ENCODE measurements around the gene UAP1L1. TPM values are rescaled to one million over a fixed set of nuclear protein-coding genes. Genes with fewer than 3 reads are reported as not detected.

Gene UAP1L1
- polyA plus RNA-seq, 4 donors: 0.89 to 25.8 (median 5.3) TPM

GRCh38 chr9:137110147-137110910, 33.0 kb downstream of the UAP1L1 start:
- peaks cover 0 to 8% (median 0%) of the 10 kb centered on the region in 3 donors for H3K27me3 ChIP-seq (ENCODE audit: control insufficient read depth in 3 of 3, insufficient read depth in 3 of 3, low read length in 3 of 3)
- H3K4me3 ChIP-seq (ENCODE audit: low read depth in 1 of 3, low read length in 3 of 3): no peak overlapping the region
- peaks cover 4 to 82% (median 11%) of the 10 kb centered on the region in 3 donors for H3K36me3 ChIP-seq (ENCODE audit: control insufficient read depth in 3 of 3, insufficient read depth in 2 of 3, low read depth in 1 of 3, low read length in 3 of 3)
- peaks cover 0 to 6% (median 4%) of the 10 kb centered on the region in 3 donors for H3K4me1 ChIP-seq (ENCODE audit: control insufficient read depth in 3 of 3, insufficient read depth in 2 of 3, low read depth in 1 of 3, low read length in 2 of 3)
- FAIRE-seq (no peak), DNase-seq (no peak)
- no peak overlapping the region for H3K27ac ChIP-seq (ENCODE audit: low read depth in 1 of 3, low read length in 2 of 3)
- no peaks in the 10 kb centered on the region for H3K9me3 ChIP-seq (ENCODE audit: control insufficient read depth in 2 of 2, insufficient read depth in 1 of 2, low read depth in 1 of 2, low read length in 1 of 2)
- 89 to 93% (median 91%) methylated on average over 25 to 38 of the region's 38 CpGs for WGBS, 3 donors

DNA sequence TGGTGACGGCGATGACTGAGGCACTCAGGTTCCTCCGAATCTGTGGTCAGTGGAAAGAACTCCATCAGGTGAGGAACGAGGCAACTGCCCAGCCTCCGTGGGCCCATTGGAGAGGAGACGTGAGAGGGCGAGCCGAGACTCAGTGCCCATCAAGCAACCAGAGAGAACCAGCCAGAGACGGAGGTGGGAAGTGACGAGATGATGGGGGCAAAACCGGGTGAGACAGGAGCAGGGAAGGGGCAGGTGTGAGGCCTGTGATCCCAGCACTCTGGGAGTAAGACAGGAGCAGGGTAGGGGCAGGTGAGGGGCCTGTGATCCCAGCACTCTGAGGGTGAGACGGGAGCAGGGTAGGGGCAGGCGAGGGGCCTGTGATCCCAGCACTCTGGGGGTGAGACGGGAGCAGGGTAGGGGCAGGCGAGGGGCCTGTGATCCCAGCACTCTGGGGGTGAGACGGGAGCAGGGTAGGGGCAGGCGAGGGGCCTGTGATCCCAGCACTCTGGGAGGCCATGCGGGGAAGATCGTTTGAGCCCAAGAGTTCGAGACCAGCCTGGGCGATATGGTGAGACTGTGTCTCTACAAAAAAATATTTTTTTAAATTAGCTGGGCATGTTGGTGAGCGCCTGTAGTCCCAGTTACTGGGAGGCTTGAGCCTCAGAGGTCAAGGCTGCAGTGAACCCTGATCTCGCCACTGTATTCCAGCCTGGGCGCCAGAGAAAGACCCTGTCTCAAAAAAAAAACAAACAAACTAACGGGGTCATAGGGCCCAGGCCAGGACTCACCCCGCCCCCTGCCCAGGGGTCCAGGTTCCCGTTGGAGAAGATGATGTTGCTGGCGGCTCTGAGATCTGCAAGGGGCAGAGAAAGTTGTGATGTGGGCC, 33.8 kb downstream of the UAP1L1 start:
- no peak for DNase-seq
- 86 to 90% (median 89%) methylated on average over 25 to 28 of the region's 28 CpGs for WGBS, 3 donors
- Histone ChIP-seq H3K4me3 (ENCODE audit: low read depth in 1 of 3, low read length in 3 of 3) (no peak overlapping the region), H3K4me1 (ENCODE audit: control insufficient read depth in 3 of 3, insufficient read depth in 2 of 3, low read depth in 1 of 3, low read length in 2 of 3) (peaks cover 0 to 14% (median 4%) of the 10 kb centered on the region in 3 donors), H3K27ac (ENCODE audit: low read depth in 1 of 3, low read length in 2 of 3) (no peak overlapping the region), H3K36me3 (ENCODE audit: control insufficient read depth in 3 of 3, insufficient read depth in 2 of 3, low read depth in 1 of 3, low read length in 3 of 3) (peaks cover 0 to 74% (median 11%) of the 10 kb centered on the region in 3 donors), H3K9me3 (ENCODE audit: control insufficient read depth in 2 of 2, insufficient read depth in 1 of 2, low read depth in 1 of 2, low read length in 1 of 2) (no peaks in the 10 kb centered on the region), H3K27me3 (ENCODE audit: control insufficient read depth in 3 of 3, insufficient read depth in 3 of 3, low read length in 3 of 3) (peaks cover 0 to 16% (median 0%) of the 10 kb centered on the region in 3 donors)
- no peak for FAIRE-seq

GRCh38 chr9:137111788-137112563, 34.7 kb downstream of the UAP1L1 start:
- no peak overlapping the region for H3K27ac ChIP-seq (ENCODE audit: low read depth in 1 of 3, low read length in 2 of 3)
- H3K36me3 ChIP-seq (ENCODE audit: control insufficient read depth in 3 of 3, insufficient read depth in 2 of 3, low read depth in 1 of 3, low read length in 3 of 3): peaks cover 0 to 66% (median 11%) of the 10 kb centered on the region in 3 donors
- H3K9me3 ChIP-seq (ENCODE audit: control insufficient read depth in 2 of 2, insufficient read depth in 1 of 2, low read depth in 1 of 2, low read length in 1 of 2): no peaks in the 10 kb centered on the region
- peaks cover 0 to 18% (median 0%) of the 10 kb centered on the region in 3 donors for H3K27me3 ChIP-seq (ENCODE audit: control insufficient read depth in 3 of 3, insufficient read depth in 3 of 3, low read length in 3 of 3)
- DNase-seq (no peak), FAIRE-seq (no peak)
- 88 to 93% (median 88%) methylated on average over 32 to 35 of the region's 35 CpGs for WGBS, 3 donors
- H3K4me1 ChIP-seq (ENCODE audit: control insufficient read depth in 3 of 3, insufficient read depth in 2 of 3, low read depth in 1 of 3, low read length in 2 of 3): peaks cover 0 to 21% (median 4%) of the 10 kb centered on the region in 3 donors
- H3K4me3 ChIP-seq (ENCODE audit: low read depth in 1 of 3, low read length in 3 of 3): no peak overlapping the region

DNA sequence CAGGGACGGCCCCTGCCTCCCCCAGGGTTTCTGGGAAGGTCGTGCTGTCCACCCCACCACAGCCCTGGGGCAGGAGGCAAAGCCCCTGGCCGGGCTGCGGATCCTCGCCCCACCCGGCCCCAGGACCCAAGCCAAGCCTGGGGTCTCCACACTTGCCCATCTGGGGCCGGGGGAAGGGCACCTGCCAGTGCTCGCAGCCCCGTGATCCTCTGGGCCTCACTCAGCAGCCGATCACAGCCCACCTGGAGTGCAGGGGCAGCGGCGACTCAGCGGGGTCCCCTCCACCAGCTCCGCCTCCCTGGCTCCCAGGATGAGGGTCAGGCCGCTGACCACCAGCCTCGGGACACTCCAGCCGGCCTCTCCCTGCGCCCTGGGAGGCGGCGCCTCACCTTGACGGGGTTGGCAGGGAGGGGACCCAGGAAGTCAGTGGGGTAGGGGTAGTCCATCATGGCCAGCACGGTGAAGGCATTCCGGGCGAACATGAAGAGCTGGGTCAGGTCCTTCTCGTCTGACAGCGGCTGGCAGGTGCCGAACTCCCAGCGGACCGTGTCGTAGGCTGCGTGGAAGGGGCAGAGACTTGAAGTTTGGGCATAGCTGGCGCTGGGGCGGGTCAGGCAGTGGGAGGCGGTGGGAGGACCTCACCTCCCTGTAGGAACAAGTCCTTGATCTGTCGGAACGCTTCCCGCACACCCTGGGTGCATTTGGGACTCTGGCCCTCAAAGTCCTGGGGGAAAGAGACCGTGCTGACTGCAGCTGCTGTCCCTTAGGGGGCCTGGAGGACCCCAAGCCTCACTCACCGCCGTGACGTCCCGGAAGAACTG, 35.5 kb downstream of the UAP1L1 start:
- Histone ChIP-seq H3K4me3 (ENCODE audit: low read depth in 1 of 3, low read length in 3 of 3) (no peak overlapping the region), H3K9me3 (ENCODE audit: control insufficient read depth in 2 of 2, insufficient read depth in 1 of 2, low read depth in 1 of 2, low read length in 1 of 2) (no peaks in the 10 kb centered on the region), H3K36me3 (ENCODE audit: control insufficient read depth in 3 of 3, insufficient read depth in 2 of 3, low read depth in 1 of 3, low read length in 3 of 3) (peaks cover 0 to 58% (median 7%) of the 10 kb centered on the region in 3 donors), H3K27ac (ENCODE audit: low read depth in 1 of 3, low read length in 2 of 3) (no peak overlapping the region), H3K27me3 (ENCODE audit: control insufficient read depth in 3 of 3, insufficient read depth in 3 of 3, low read length in 3 of 3) (peaks cover 0 to 22% (median 0%) of the 10 kb centered on the region in 3 donors), H3K4me1 (ENCODE audit: control insufficient read depth in 3 of 3, insufficient read depth in 2 of 3, low read depth in 1 of 3, low read length in 2 of 3) (peaks cover 0 to 27% (median 4%) of the 10 kb centered on the region in 3 donors)
- FAIRE-seq (no peak), DNase-seq (no peak)
- WGBS, 3 donors: 94 to 96% (median 95%) methylated on average over 38 to 42 of the region's 42 CpGs

GRCh38 chr9:137113385-137114159, 36.3 kb downstream of the UAP1L1 start:
- Histone ChIP-seq H3K36me3 (ENCODE audit: control insufficient read depth in 3 of 3, insufficient read depth in 2 of 3, low read depth in 1 of 3, low read length in 3 of 3) (peaks cover 0 to 50% (median 7%) of the 10 kb centered on the region in 3 donors), H3K4me3 (ENCODE audit: low read depth in 1 of 3, low read length in 3 of 3) (peak overlapping the region in 2 of 3 donors; percentile 73 to 79), H3K27me3 (ENCODE audit: control insufficient read depth in 3 of 3, insufficient read depth in 3 of 3, low read length in 3 of 3) (peaks cover 0 to 23% (median 0%) of the 10 kb centered on the region in 3 donors), H3K9me3 (ENCODE audit: control insufficient read depth in 2 of 2, insufficient read depth in 1 of 2, low read depth in 1 of 2, low read length in 1 of 2) (no peaks in the 10 kb centered on the region), H3K27ac (ENCODE audit: low read depth in 1 of 3, low read length in 2 of 3) (no peak overlapping the region), H3K4me1 (ENCODE audit: control insufficient read depth in 3 of 3, insufficient read depth in 2 of 3, low read depth in 1 of 3, low read length in 2 of 3) (peaks cover 0 to 27% (median 4%) of the 10 kb centered on the region in 3 donors)
- FAIRE-seq (no peak), DNase-seq (no peak)
- WGBS, 3 donors: 27 to 64% (median 62%) methylated on average over 23 to 66 of the region's 66 CpGs

DNA sequence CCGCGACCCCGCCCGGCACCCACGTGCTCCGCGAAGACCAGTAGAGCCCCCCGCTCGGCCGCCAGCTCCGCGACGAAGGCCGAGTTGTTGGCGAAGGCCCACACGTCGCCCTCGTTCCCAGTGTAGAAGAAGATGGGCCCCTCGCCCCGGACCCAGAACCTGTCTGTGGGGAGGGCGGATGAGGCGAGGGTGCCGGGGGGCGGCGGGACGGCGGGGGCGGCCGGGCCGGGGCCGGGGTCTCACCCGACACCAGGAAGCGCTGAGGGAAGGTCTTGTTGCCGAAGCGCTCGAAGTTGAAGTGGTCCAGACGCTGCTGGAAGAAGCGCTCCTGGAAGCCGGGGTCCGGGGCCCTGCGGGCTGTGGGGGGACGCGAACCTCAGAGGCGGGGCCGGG, 36.9 kb downstream of the UAP1L1 start:
- peaks cover 0 to 23% (median 0%) of the 10 kb centered on the region in 3 donors for H3K27me3 ChIP-seq (ENCODE audit: control insufficient read depth in 3 of 3, insufficient read depth in 3 of 3, low read length in 3 of 3)
- H3K4me3 ChIP-seq (ENCODE audit: low read depth in 1 of 3, low read length in 3 of 3): peak overlapping the region; percentile 34 to 79 (median 73)
- no peak for FAIRE-seq
- peaks cover 0 to 27% (median 4%) of the 10 kb centered on the region in 3 donors for H3K4me1 ChIP-seq (ENCODE audit: control insufficient read depth in 3 of 3, insufficient read depth in 2 of 3, low read depth in 1 of 3, low read length in 2 of 3)
- 0 to 2% (median 1%) methylated on average over 13 to 45 of the region's 45 CpGs for WGBS, 3 donors
- no peaks in the 10 kb centered on the region for H3K9me3 ChIP-seq (ENCODE audit: control insufficient read depth in 2 of 2, insufficient read depth in 1 of 2, low read depth in 1 of 2, low read length in 1 of 2)
- no peak for DNase-seq
- H3K36me3 ChIP-seq (ENCODE audit: control insufficient read depth in 3 of 3, insufficient read depth in 2 of 3, low read depth in 1 of 3, low read length in 3 of 3): peaks cover 0 to 43% (median 7%) of the 10 kb centered on the region in 3 donors
- H3K27ac ChIP-seq (ENCODE audit: low read depth in 1 of 3, low read length in 2 of 3): no peak overlapping the region
